IMR-90 (cell line): ENCODE results near the gene PAN2. TPM values are rescaled to one million over a fixed set of nuclear protein-coding genes. Genes with fewer than 3 reads are reported as not detected.

Source experiments
- ATAC-seq: fragments of 200-7000 bp; cut with Tn5 transposase; 2 replicates; pipeline ENCODE4 v1.9.1; 2020; ENCODE audit warnings: low read depth, mild to moderate bottlenecking, moderate library complexity
- BruUV-seq: library from RNA; stranded (reverse); fragments of 400-500 nt; replicated peaks from 2 replicates; lab custom pipeline; 2021; lab: Mats Ljungman, UMichigan
- CTCF ChIA-PET: fragments of 300-600 bp; formaldehyde crosslinking; extraction: SDS; loops from one replicate; lab custom pipeline; 2021; ENCODE audit warnings: antibody characterized with exemption; lab: Yijun Ruan, JAX
- POLR2A ChIA-PET: fragments of 300-600 bp; sonication (Branson Sonifier 250); formaldehyde crosslinking; loops from one replicate; lab custom pipeline; 2022; ENCODE audit warnings: antibody characterized with exemption; ENCODE audit not compliant: unreplicated experiment; lab: Charles Lee
- DNase-seq: peaks from one replicate; pipeline ENCODE4 v3.0.0; 2013
- H2AFZ ChIP-seq: replicated peaks from 2 replicates; pipeline ENCODE3; 2013; ENCODE audit warnings: low read length, mild to moderate bottlenecking; ENCODE audit not compliant: poor library complexity
- H2AK5ac ChIP-seq: 2 replicates; pipeline ENCODE4 v1.6.1; 2013; ENCODE audit warnings: low read depth, low read length, inconsistent platforms
- H2AK9ac ChIP-seq: replicated peaks from 2 replicates; pipeline ENCODE3; 2013; ENCODE audit warnings: mild to moderate bottlenecking, low read depth, low read length, moderate library complexity; ENCODE audit not compliant: poor library complexity
- H2BK120ac ChIP-seq: 2 replicates; pipeline ENCODE4 v1.6.1; 2013; ENCODE audit warnings: low read depth, low read length, inconsistent platforms
- H2BK15ac ChIP-seq: 3 replicates; pipeline ENCODE4 v1.6.1; 2013; ENCODE audit warnings: low read depth, low read length, inconsistent platforms
- H2BK20ac ChIP-seq: 2 replicates; pipeline ENCODE4 v1.6.1; 2013; ENCODE audit warnings: low read depth, mild to moderate bottlenecking, inconsistent platforms, low read length, moderate library complexity
- H2BK5ac ChIP-seq: 2 replicates; pipeline ENCODE4 v1.6.1; 2013; ENCODE audit warnings: mild to moderate bottlenecking, low read depth, low read length, inconsistent platforms; ENCODE audit not compliant: poor library complexity, severe bottlenecking
- H3K14ac ChIP-seq: replicated peaks from 2 replicates; pipeline ENCODE4 v1.6.1; 2013; ENCODE audit warnings: low read depth, low read length, inconsistent platforms
- H3K18ac ChIP-seq: 2 replicates; pipeline ENCODE4 v1.6.1; 2013; ENCODE audit warnings: low read depth, low read length, control low read depth
- H3K23ac ChIP-seq: 2 replicates; pipeline ENCODE4 v1.6.1; 2013; ENCODE audit warnings: low read depth, low read length, inconsistent platforms
- H3K27ac ChIP-seq: 2 replicates; pipeline ENCODE4 v1.5.1; 2013; ENCODE audit warnings: mild to moderate bottlenecking, control low read depth, low read length; ENCODE audit not compliant: insufficient read depth
- H3K27me3 ChIP-seq: 2 replicates; pipeline ENCODE4 v1.6.1; 2013; ENCODE audit warnings: low read length; ENCODE audit not compliant: control insufficient read depth, insufficient read depth
- H3K36me3 ChIP-seq: 2 replicates; pipeline ENCODE4 v1.6.1; 2013; ENCODE audit warnings: low read length, mixed read lengths; ENCODE audit not compliant: control insufficient read depth, insufficient read depth
- H3K4ac ChIP-seq: 2 replicates; pipeline ENCODE4 v1.6.1; 2013; ENCODE audit warnings: low read depth, low read length, inconsistent platforms
- H3K4me1 ChIP-seq: 2 replicates; pipeline ENCODE4 v1.6.1; 2013; ENCODE audit warnings: low read length, mixed read lengths; ENCODE audit not compliant: control insufficient read depth, insufficient read depth
- H3K4me2 ChIP-seq: 2 replicates; pipeline ENCODE4 v1.6.1; 2013; ENCODE audit warnings: low read depth, mild to moderate bottlenecking, control low read depth, low read length, moderate library complexity
- H3K4me3 ChIP-seq: 2 replicates; pipeline ENCODE4 v1.5.1; 2013; ENCODE audit warnings: low read depth, mild to moderate bottlenecking, control low read depth, low read length, moderate library complexity; ENCODE audit not compliant: insufficient read depth
- H3K56ac ChIP-seq: 2 replicates; pipeline ENCODE4 v1.6.1; 2013; ENCODE audit warnings: low read length, inconsistent platforms; ENCODE audit not compliant: insufficient read depth; ENCODE audit errors: extremely low read depth
- H3K79me1 ChIP-seq, 2 experiments: 2 replicates each; pipeline ENCODE4 v1.6.1; 2013; ENCODE audit warnings: low read length in 2 of 2, inconsistent platforms in 1 of 2, low read depth in 1 of 2
- H3K9ac ChIP-seq: 2 replicates; pipeline ENCODE4 v1.6.1; 2013; ENCODE audit warnings: low read depth, low read length, control low read depth
- H3K9me1 ChIP-seq: 2 replicates; pipeline ENCODE4 v1.6.1; 2013; ENCODE audit warnings: low read length, inconsistent platforms; ENCODE audit not compliant: insufficient read depth
- H3K9me3 ChIP-seq: 2 replicates; pipeline ENCODE4 v1.6.1; 2013; ENCODE audit warnings: low read length; ENCODE audit not compliant: control insufficient read depth, insufficient read depth
- H4K20me1 ChIP-seq: 2 replicates; pipeline ENCODE4 v1.6.1; 2013; ENCODE audit warnings: low read length, inconsistent platforms; ENCODE audit not compliant: insufficient read depth
- H4K5ac ChIP-seq: 2 replicates; pipeline ENCODE4 v1.6.1; 2013; ENCODE audit warnings: mild to moderate bottlenecking, low read depth, low read length, control low read depth
- H4K8ac ChIP-seq, 2 experiments: 2 replicates each; pipeline ENCODE4 v1.6.1; 2013; ENCODE audit warnings: low read depth in 2 of 2, low read length in 2 of 2, control low read depth in 1 of 2, inconsistent platforms in 1 of 2
- H4K91ac ChIP-seq: 2 replicates; pipeline ENCODE4 v1.6.1; 2013; ENCODE audit warnings: low read depth, low read length, inconsistent platforms; ENCODE audit not compliant: insufficient read depth
- BHLHE40 ChIP-seq: fragments of 150-350 bp; IDR thresholded peaks from 2 replicates; pipeline ENCODE4 v1.6.1; 2016; ENCODE audit warnings: mild to moderate bottlenecking, low read depth, low read length
- CEBPB ChIP-seq: IDR thresholded peaks from 2 replicates; pipeline ENCODE4 v1.6.1; 2012; ENCODE audit warnings: low read depth, low read length, improper control_type of control experiment
- CHD1 ChIP-seq: IDR thresholded peaks from 2 replicates; pipeline ENCODE4 v1.6.1; 2012; ENCODE audit warnings: low read depth, low read length, improper control_type of control experiment
- CTCF ChIP-seq: conservative IDR thresholded peaks from 2 replicates; pipeline ENCODE4 v1.5.1; 2012; ENCODE audit warnings: mild to moderate bottlenecking, low read depth, low read length, improper control_type of control experiment
- FOS ChIP-seq: fragments of 150-350 bp; IDR thresholded peaks from 2 replicates; pipeline ENCODE4 v1.6.1; 2016; ENCODE audit warnings: low read depth, low read length
- MAFK ChIP-seq: IDR thresholded peaks from 2 replicates; pipeline ENCODE4 v1.6.1; 2012; ENCODE audit warnings: low read depth, low read length, improper control_type of control experiment
- MAZ ChIP-seq: IDR thresholded peaks from 2 replicates; pipeline ENCODE4 v1.6.1; 2012; ENCODE audit warnings: low read depth, mild to moderate bottlenecking, low read length, improper control_type of control experiment, moderate library complexity, borderline replicate concordance
- MXI1 ChIP-seq: IDR thresholded peaks from 2 replicates; pipeline ENCODE4 v1.6.1; 2012; ENCODE audit warnings: low read depth, mild to moderate bottlenecking, low read length, moderate library complexity, borderline replicate concordance
- RAD21 ChIP-seq: IDR thresholded peaks from 2 replicates; pipeline ENCODE4 v1.6.1; 2012; ENCODE audit warnings: low read length, improper control_type of control experiment
- RCOR1 ChIP-seq: IDR thresholded peaks from 2 replicates; pipeline ENCODE4 v1.6.1; 2012; ENCODE audit warnings: mild to moderate bottlenecking, low read length, improper control_type of control experiment; ENCODE audit not compliant: insufficient replicate concordance
- RFX5 ChIP-seq: IDR thresholded peaks from 2 replicates; pipeline ENCODE4 v1.8.0; 2012; ENCODE audit warnings: low read depth, mild to moderate bottlenecking, low read length, moderate library complexity
- WGBS, 2 experiments: methylation state at CpG; one replicate each; pipeline versions ENCODE4 v1.1.5 to v1.1.7; 2013; ENCODE audit warnings: missing lambda C conversion rate in 2 of 2; ENCODE audit not compliant: insufficient read length in 1 of 2; ENCODE audit errors: extremely low coverage in 2 of 2; 5-methylcytosine and 5-hydroxymethylcytosine counted together
- dilution Hi-C: fragments of 300-500 bp; cut with HindIII; formaldehyde crosslinking; loops from one replicate; pipeline ENCODE4 v1.14.3; 2018; ENCODE audit warnings: low sequenced_read_pairs; ENCODE audit not compliant: unreplicated experiment
- in situ Hi-C: fragments of 300-500 bp; cut with MboI; formaldehyde crosslinking; loops from 3 replicates; pipeline ENCODE4 v1.14.3; 2019; ENCODE audit warnings: low sequenced_read_pairs, inconsistent platforms, mixed read lengths
- intact Hi-C: fragments of 100-400 bp; cut with micrococcal nuclease; formaldehyde crosslinking; loops from 2 replicates; pipeline ENCODE4 v1.10.0; 2022
- polyA plus RNA-seq, 3 experiments: library from polyadenylated mRNA; depleted of rRNA; stranded (reverse); fragments of >200 nt; gene quantifications; 2 replicates each; pipeline ENCODE4 v1.2.3, GENCODE V29; 2012; ENCODE audit warnings: low replicate concordance in 1 of 3
- total RNA-seq: library from RNA; depleted of rRNA; stranded (reverse); fragments of >200 nt; gene quantifications from 2 replicates; pipeline ENCODE4 v1.2.3, GENCODE V29; 2012

Gene PAN2
- total and polyA plus RNA-seq, 2 of the 4 experiments (the other 2 are of a cell fraction) = 9.7 to 20.2 TPM

DNA sequence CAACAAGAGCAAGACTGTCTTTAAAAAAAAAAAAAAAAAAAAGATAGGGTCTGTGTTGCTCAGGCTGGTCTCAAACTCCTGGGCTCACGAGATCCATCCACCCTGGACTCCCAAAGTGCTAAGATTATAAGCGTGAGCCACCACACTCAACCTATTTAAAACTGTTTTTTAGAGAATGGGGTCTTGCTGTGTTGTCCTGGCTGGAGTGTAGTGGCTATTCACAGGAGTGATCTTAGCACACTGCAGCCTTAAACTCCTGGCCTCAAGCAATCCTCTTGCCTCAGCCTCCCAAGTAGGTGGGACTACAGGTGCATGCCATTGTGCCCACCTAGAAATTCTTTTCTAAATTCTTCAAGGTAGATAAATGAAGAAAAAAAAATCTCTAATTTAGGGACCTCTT is 59.5 kb downstream of the PAN2 start:
- no CpG with 5 or more reads among the region's 2 CpGs for WGBS, 2 experiments
- no TSS peak for BruUV-seq
- peaks cover 0 to 3% of the 10 kb centered on the region in 2 experiments; a peak in 2 of 4 replicates for H3K79me1 ChIP-seq
- H3K9me3 ChIP-seq = no peaks in the 10 kb centered on the region
- H2BK15ac ChIP-seq = no peak overlapping the region
- H3K4me2 ChIP-seq = no peak overlapping the region
- H2BK5ac ChIP-seq = no peak overlapping the region
- ChIA-PET CTCF (no interaction called here), POLR2A (no interaction called here)
- H2BK120ac ChIP-seq = no peak overlapping the region
- no peaks in the 10 kb centered on the region for H3K27me3 ChIP-seq
- peaks cover 59% of the 10 kb centered on the region for H3K36me3 ChIP-seq
- ATAC-seq (no peak), DNase-seq (no peak)
- in situ Hi-C loops (no loop called here), intact Hi-C loops (no loop called here), dilution Hi-C loops (no loop called here)
- no peak overlapping the region for H4K8ac ChIP-seq
- H3K9ac ChIP-seq = no peak overlapping the region
- H3K4ac ChIP-seq = no peak overlapping the region
- H3K27ac ChIP-seq = no peak overlapping the region
- no peak overlapping the region for H3K4me3 ChIP-seq
- no peak overlapping the region for H3K23ac ChIP-seq
- no peak overlapping the region for H2AK9ac ChIP-seq
- H3K56ac ChIP-seq = no peak overlapping the region
- H3K4me1 ChIP-seq = no peaks in the 10 kb centered on the region
- no peak overlapping the region for H2BK20ac ChIP-seq
- no peak overlapping the region for H4K91ac ChIP-seq
- H4K20me1 ChIP-seq = no peaks in the 10 kb centered on the region
- TF ChIP-seq MAZ (no peak), MXI1 (no peak), BHLHE40 (no peak), CHD1 (no peak), RFX5 (no peak), RAD21 (no peak), CEBPB (no peak), MAFK (no peak), CTCF (no peak), FOS (no peak), RCOR1 (no peak)
- H3K14ac ChIP-seq = no peak overlapping the region
- H3K18ac ChIP-seq = no peak overlapping the region
- H2AFZ ChIP-seq = no peak overlapping the region
- no peak overlapping the region for H4K5ac ChIP-seq
- no peaks in the 10 kb centered on the region; the same call in 1 of the 2 replicates for H3K9me1 ChIP-seq
- no peak overlapping the region for H2AK5ac ChIP-seq
